ENCODE results near the gene OR5H15.

DNA sequence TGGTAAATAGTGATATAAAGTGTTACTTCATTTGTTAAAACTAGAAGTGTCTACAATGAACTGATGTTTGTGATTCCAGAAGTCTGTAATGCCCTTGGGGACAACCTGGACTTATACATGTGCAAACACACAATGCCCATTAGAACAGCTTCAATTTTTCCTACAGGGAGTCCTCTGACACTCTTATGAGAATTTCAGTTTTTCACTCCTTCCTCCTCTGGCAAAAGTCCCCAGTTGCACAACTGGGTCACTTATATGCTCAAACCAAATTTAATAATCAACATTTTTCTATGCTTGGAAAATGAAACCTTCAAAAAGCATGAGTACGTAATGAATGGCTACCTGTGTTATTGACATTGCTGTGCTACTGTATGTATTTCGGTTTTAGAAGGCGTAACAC is at the start of gene OR5H15:
- TF ChIP-seq CTCF (IDR thresholded peaks at IDR 0.05) = no peak
- TF ChIP-seq POLR2A (IDR thresholded peaks at IDR 0.05) = no peak
- no peak for TF ChIP-seq EP300 (IDR thresholded peaks at IDR 0.05)
